Activated CD4-positive, alpha-beta T cell treated with anti-CD3 and anti-CD28 coated beads, Interleukin-2, amount 50 U/mL, for 4 hours (primary cell): ENCODE data around the gene KPNB1.
A peak's percentile ranks its signal among the peaks of the same experiment; 100 is the strongest.

Experiments used
- DNase-seq, 2 experiments: peaks; one replicate each; pipeline ENCODE4 v3.0.0-alpha.2; 2020

KPNB1 gene

GRCh38 chr17:47698749-47699535 lies 49.2 kb downstream of the KPNB1 start:
- peak; percentile 82 to 84 for DNase-seq

- DNase-seq: no peak
Observed at GRCh38 chr17:47699536-47699840, 49.8 kb downstream of the KPNB1 start.

GRCh38 chr17:47700471-47701449 lies 51.0 kb downstream of the KPNB1 start:
- DNase-seq: no peak

- DNase-seq: no peak
Observed at GRCh38 chr17:47701608-47702007, 51.9 kb downstream of the KPNB1 start.

GRCh38 chr17:47702391-47702995 lies 52.8 kb downstream of the KPNB1 start:
- DNase-seq: no peak

- DNase-seq: peak; percentile 59 to 64
Observed at GRCh38 chr17:47703191-47703591, 53.5 kb downstream of the KPNB1 start.

- no peak for DNase-seq
Observed at GRCh38 chr17:47703671-47704070, 54.0 kb downstream of the KPNB1 start.

GRCh38 chr17:47704116-47704515 lies 54.4 kb downstream of the KPNB1 start:
- DNase-seq: no peak

- DNase-seq: no peak
Observed at GRCh38 chr17:47704736-47705135, 55.0 kb downstream of the KPNB1 start.

GRCh38 chr17:47705536-47706530 lies 56.1 kb downstream of the KPNB1 start:
- DNase-seq: peak; percentile 52 to 56

GRCh38 chr17:47707056-47707804 lies 57.5 kb downstream of the KPNB1 start:
- DNase-seq: no peak

GRCh38 chr17:47707884-47708283 lies 58.2 kb downstream of the KPNB1 start:
- DNase-seq: no peak

- DNase-seq: no peak
Observed at GRCh38 chr17:47708312-47708863, 58.7 kb downstream of the KPNB1 start.

- no peak for DNase-seq
Observed at GRCh38 chr17:47708864-47709541, 59.3 kb downstream of the KPNB1 start.

- DNase-seq: no peak
Observed at GRCh38 chr17:47709594-47709993, 59.9 kb downstream of the KPNB1 start.

GRCh38 chr17:47711366-47712099 lies 61.8 kb downstream of the KPNB1 start:
- no peak for DNase-seq

- DNase-seq: no peak
Observed at GRCh38 chr17:47712330-47713023, 62.8 kb downstream of the KPNB1 start.

- no peak for DNase-seq
Observed at GRCh38 chr17:47713980-47714700, 64.4 kb downstream of the KPNB1 start.
